ENCODE data around the gene PTPRC.

GRCh38 chr1:198619375-198620140 is 19.3 kb upstream of the PTPRC start:
- TF ChIP-seq CTCF (IDR thresholded peaks at IDR 0.05) (no peak), POLR2A (IDR thresholded peaks at IDR 0.05) (no peak)
